Caco-2 (cell line): Measurements from ENCODE around the gene LYPD5. TPM values are rescaled to one million over a fixed set of nuclear protein-coding genes. Genes with fewer than 3 reads are reported as not detected.
"Not testable (repeated sequence)": the region's sequence is repeated elsewhere in the genome, so short reads cannot be mapped to it uniquely, and the experiment has no call there.

ENCODE experiments used
- BruUV-seq: library from RNA; stranded (reverse); fragments of 400-500 nt; replicated peaks from 2 replicates; lab custom pipeline; 2021; lab: Mats Ljungman, UMichigan
- CTCF ChIA-PET: fragments of 300-600 bp; sonication (Branson Sonifier 250); formaldehyde crosslinking; loops from one replicate; lab custom pipeline; 2022; ENCODE audit warnings: antibody characterized with exemption; lab: Charles Lee
- POLR2A ChIA-PET: fragments of 300-600 bp; sonication (Branson Sonifier 250); formaldehyde crosslinking; loops from one replicate; lab custom pipeline; 2022; ENCODE audit warnings: antibody characterized with exemption; lab: Charles Lee
- DNase-seq, 2 experiments: peaks; one replicate each; pipeline versions ENCODE4 v3.0.0 to v3.0.0-alpha.2; 2020 to 2022
- H3K27me3 ChIP-seq: replicated peaks from 2 replicates; pipeline ENCODE4 v1.6.0; 2011; ENCODE audit warnings: low read length; ENCODE audit not compliant: control insufficient read depth, insufficient read depth
- H3K36me3 ChIP-seq: 2 replicates; pipeline ENCODE4 v1.5.1; 2011; ENCODE audit warnings: low read length; ENCODE audit not compliant: control insufficient read depth, insufficient read depth
- H3K4me1 ChIP-seq: fragments of 250-450 bp; sonication (Bioruptor Pico); 2 replicates; pipeline ENCODE4 v1.5.1; 2020; ENCODE audit warnings: mild to moderate bottlenecking
- H3K4me3 ChIP-seq: 2 replicates; pipeline ENCODE4 v1.5.1; 2011; ENCODE audit warnings: low read depth, mild to moderate bottlenecking, control low read depth, low read length
- H3K9me3 ChIP-seq: fragments of 250-450 bp; sonication (Bioruptor Pico); 2 replicates; pipeline ENCODE4 v1.5.1; 2020; ENCODE audit warnings: mild to moderate bottlenecking, moderate library complexity
- H3K27ac Mint-ChIP-seq: one replicate; pipeline ENCODE4 v1.8.0; 2022; ENCODE audit warnings: mixed read lengths; ENCODE audit not compliant: unreplicated experiment
- H3K27me3 Mint-ChIP-seq: one replicate; pipeline ENCODE4 v1.8.0; 2022; ENCODE audit warnings: mixed read lengths; ENCODE audit not compliant: insufficient read depth, unreplicated experiment
- H3K36me3 Mint-ChIP-seq: one replicate; pipeline ENCODE4 v1.8.0; 2022; ENCODE audit warnings: mild to moderate bottlenecking, mixed read lengths; ENCODE audit not compliant: insufficient read depth, unreplicated experiment
- H3K4me1 Mint-ChIP-seq: one replicate; pipeline ENCODE4 v1.8.0; 2022; ENCODE audit warnings: low read depth, mixed read lengths; ENCODE audit not compliant: unreplicated experiment
- H3K4me3 Mint-ChIP-seq: one replicate; pipeline ENCODE4 v1.8.0; 2022; ENCODE audit warnings: mild to moderate bottlenecking, moderate library complexity, mixed read lengths; ENCODE audit not compliant: unreplicated experiment
- H3K9me3 Mint-ChIP-seq: one replicate; pipeline ENCODE4 v1.8.0; 2022; ENCODE audit warnings: mixed read lengths; ENCODE audit not compliant: unreplicated experiment
- intact Hi-C: fragments of 100-400 bp; cut with micrococcal nuclease; formaldehyde crosslinking; loops from one replicate; pipeline ENCODE4 v1.10.0; 2022; ENCODE audit not compliant: unreplicated experiment
- total RNA-seq: library from RNA; stranded (reverse); gene quantifications from 2 replicates; pipeline ENCODE4 v1.2.3, GENCODE V29; 2022
- TF ChIP-seq, protein P1 (sequence below), 2 experiments: fragments of 200-600 bp in 1 of 2; IDR thresholded peaks; 1 replicate in 1 of 2; 2 replicates in 1 of 2; pipeline versions ENCODE4 v1.5.1 to v1.8.0; 2011 to 2022; ENCODE audit warnings: antibody characterized with exemption in 1 of 2, control low read depth in 1 of 2, inconsistent platforms in 1 of 2, low read depth in 1 of 2, low read length in 1 of 2, mild to moderate bottlenecking in 1 of 2, moderate library complexity in 1 of 2; ENCODE audit not compliant: insufficient read depth in 1 of 2, severe bottlenecking in 1 of 2, unreplicated experiment in 1 of 2

LYPD5 gene
- total RNA-seq, 1 experiment from 2014 or later = 0.95 TPM

DNA sequence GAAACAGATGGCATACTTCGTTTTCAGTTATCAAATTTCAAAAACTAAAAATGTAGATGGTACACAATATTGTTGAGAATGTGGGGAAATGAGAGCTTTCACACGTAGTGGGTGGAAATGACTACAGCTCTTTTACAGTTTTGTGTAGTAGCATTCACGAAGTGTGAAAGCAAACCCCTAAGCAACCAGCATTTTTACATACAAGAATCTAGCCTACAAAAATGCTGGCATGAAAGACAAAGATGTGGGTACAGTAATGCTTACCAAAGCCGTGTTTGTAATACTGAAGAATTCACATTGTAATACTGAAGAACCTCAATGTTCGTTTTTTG is 18.6 kb upstream of the LYPD5 start:
- Histone ChIP-seq H3K9me3 (no peaks in the 10 kb centered on the region), H3K4me1 (no peaks in the 10 kb centered on the region), H3K36me3 (no peaks in the 10 kb centered on the region), H3K4me3 (no peak overlapping the region), H3K27me3 (no peaks in the 10 kb centered on the region)
- Mint-ChIP-seq H3K36me3 (no peaks in the 10 kb centered on the region), H3K4me3 (no peak overlapping the region), H3K27me3 (peaks cover 3% of the 10 kb centered on the region), H3K27ac (no peak overlapping the region), H3K4me1 (no peaks in the 10 kb centered on the region), H3K9me3 (peaks cover 3% of the 10 kb centered on the region)
- intact Hi-C loops = loop anchor here (10.0 kb wide), 1 partner anchor 294 kb away; the partner anchor contains the start of gene ZNF225
- POLR2A ChIA-PET = no interaction called here
- DNase-seq = no peak
- no TSS peak for BruUV-seq
- CTCF ChIA-PET = no interaction called here
- TF ChIP-seq, protein P1, sequence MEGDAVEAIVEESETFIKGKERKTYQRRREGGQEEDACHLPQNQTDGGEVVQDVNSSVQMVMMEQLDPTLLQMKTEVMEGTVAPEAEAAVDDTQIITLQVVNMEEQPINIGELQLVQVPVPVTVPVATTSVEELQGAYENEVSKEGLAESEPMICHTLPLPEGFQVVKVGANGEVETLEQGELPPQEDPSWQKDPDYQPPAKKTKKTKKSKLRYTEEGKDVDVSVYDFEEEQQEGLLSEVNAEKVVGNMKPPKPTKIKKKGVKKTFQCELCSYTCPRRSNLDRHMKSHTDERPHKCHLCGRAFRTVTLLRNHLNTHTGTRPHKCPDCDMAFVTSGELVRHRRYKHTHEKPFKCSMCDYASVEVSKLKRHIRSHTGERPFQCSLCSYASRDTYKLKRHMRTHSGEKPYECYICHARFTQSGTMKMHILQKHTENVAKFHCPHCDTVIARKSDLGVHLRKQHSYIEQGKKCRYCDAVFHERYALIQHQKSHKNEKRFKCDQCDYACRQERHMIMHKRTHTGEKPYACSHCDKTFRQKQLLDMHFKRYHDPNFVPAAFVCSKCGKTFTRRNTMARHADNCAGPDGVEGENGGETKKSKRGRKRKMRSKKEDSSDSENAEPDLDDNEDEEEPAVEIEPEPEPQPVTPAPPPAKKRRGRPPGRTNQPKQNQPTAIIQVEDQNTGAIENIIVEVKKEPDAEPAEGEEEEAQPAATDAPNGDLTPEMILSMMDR (IDR thresholded peaks at IDR 0.05; ENCODE audit: insufficient read depth in 1 of 2, low read depth in 1 of 2, low read length in 1 of 2, severe bottlenecking in 1 of 2, unreplicated experiment in 1 of 2) = no peak

DNA sequence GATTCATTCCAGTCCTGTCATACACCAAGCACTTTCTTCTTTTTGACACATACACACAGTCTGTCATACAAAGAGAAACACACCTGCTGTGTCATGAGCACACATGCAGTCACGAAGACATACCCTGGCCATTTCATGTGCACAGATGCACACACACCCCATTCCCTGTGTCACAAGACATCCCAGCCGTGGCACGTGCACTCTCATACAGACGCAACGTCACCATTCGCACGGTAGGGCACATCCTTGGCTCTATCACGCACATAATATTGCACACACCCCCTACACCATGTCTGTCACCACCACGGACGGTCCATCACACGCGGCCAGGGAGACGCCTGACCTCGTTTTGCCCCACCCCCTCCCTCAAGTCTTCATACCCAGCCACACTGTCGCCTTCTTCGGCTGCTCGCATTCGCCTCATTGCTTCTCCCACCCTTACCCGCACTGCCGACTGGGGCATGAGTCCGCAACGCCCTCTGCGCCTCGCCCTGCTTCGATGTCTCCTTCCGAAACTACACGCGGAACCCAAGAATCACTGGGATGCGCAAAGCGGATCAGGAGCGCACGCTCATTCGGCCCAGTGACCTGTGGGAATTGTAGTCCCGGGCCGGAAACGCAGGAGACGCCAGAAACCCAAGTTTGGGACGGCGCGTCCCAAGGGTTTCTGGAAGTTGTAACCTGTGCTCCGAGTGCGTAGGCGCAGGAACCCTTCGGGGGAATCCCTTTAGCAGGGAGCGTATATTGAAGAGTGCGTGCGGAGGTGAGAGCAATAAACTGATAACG is 18.0 kb upstream of the LYPD5 start:
- no peak overlapping the region for H3K27ac Mint-ChIP-seq
- no peaks in the 10 kb centered on the region for H3K9me3 Mint-ChIP-seq
- ChIA-PET POLR2A (no interaction called here), CTCF (no interaction called here)
- Histone ChIP-seq H3K36me3 (no peaks in the 10 kb centered on the region), H3K27me3 (no peaks in the 10 kb centered on the region), H3K4me1 (no peaks in the 10 kb centered on the region), H3K9me3 (no peaks in the 10 kb centered on the region), H3K4me3 (no peak overlapping the region)
- no peak overlapping the region for H3K4me3 Mint-ChIP-seq
- no peak for DNase-seq
- no TSS peak for BruUV-seq
- peaks cover 3% of the 10 kb centered on the region for H3K27me3 Mint-ChIP-seq
- TF ChIP-seq, protein P1 (IDR thresholded peaks at IDR 0.05; ENCODE audit: insufficient read depth in 1 of 2, low read depth in 1 of 2, low read length in 1 of 2, severe bottlenecking in 1 of 2, unreplicated experiment in 1 of 2) = no peak
- no peaks in the 10 kb centered on the region for H3K4me1 Mint-ChIP-seq
- no peaks in the 10 kb centered on the region for H3K36me3 Mint-ChIP-seq
- intact Hi-C loops = loop anchor here (10.0 kb wide), 1 partner anchor 295 kb away; the partner anchor contains the start of gene ZNF225

DNA sequence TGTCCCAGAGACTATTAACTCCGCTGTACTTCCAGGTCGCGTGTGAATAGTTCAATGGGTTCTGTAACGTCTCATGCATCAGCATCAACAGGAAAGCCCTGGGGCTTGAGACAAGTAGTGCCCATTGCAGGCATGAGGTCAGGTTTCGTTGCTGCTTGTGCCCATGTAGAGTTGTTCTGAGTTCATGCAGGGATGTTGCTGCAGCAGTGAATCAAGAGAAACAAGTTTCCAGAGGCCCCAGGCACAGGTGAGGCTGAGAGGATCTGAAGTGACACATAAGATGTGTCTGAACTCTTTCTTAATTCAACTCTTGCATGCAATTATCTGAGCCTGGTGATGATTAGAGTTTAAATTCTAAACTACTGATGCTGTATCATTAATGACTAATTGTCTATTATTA is 16.3 kb upstream of the LYPD5 start:
- Histone ChIP-seq H3K36me3 (no peaks in the 10 kb centered on the region), H3K9me3 (no peaks in the 10 kb centered on the region), H3K4me3 (no peak overlapping the region), H3K27me3 (no peaks in the 10 kb centered on the region), H3K4me1 (no peaks in the 10 kb centered on the region)
- ChIA-PET CTCF (no interaction called here), POLR2A (no interaction called here)
- no peak for DNase-seq
- no peaks in the 10 kb centered on the region for H3K9me3 Mint-ChIP-seq
- H3K27me3 Mint-ChIP-seq = peaks cover 3% of the 10 kb centered on the region
- H3K4me3 Mint-ChIP-seq = no peak overlapping the region
- H3K4me1 Mint-ChIP-seq = no peaks in the 10 kb centered on the region
- BruUV-seq = no TSS peak
- no peak overlapping the region for H3K27ac Mint-ChIP-seq
- intact Hi-C loops = no loop called here
- no peaks in the 10 kb centered on the region for H3K36me3 Mint-ChIP-seq
- TF ChIP-seq, protein P1 (IDR thresholded peaks at IDR 0.05; ENCODE audit: insufficient read depth in 1 of 2, low read depth in 1 of 2, low read length in 1 of 2, severe bottlenecking in 1 of 2, unreplicated experiment in 1 of 2) = no peak

DNA sequence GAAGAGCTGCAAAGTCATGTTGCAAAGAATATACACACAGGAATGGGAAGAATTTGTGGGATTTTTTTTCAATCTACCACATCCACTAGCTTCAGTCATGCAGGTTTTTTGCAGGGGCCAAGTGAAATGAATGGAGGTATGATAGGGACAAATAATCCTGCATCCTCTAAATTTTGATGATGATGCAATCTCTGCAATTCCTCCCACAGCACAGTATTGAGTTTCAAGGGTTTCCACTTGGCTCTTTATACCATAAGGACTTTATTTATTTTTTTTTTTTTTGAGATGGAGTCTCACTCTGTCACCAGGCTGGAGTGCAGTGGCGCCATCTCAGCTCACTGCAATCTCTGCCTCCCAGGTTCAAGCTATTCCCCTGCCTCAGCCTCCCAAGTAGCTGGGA is 15.2 kb upstream of the LYPD5 start:
- H3K27me3 Mint-ChIP-seq, CTCF ChIA-PET, H3K9me3 Mint-ChIP-seq, H3K4me3 Mint-ChIP-seq, DNase-seq, H3K27me3 ChIP-seq, POLR2A ChIA-PET, intact Hi-C loops, H3K36me3 Mint-ChIP-seq, BruUV-seq, H3K4me1 Mint-ChIP-seq, H3K4me3 ChIP-seq, H3K36me3 ChIP-seq, H3K9me3 ChIP-seq, H3K4me1 ChIP-seq, H3K27ac Mint-ChIP-seq: not testable (repeated sequence)
